Measurements from ENCODE around the gene FBXL13. TPM values are rescaled to one million over a fixed set of nuclear protein-coding genes. Genes with fewer than 3 reads are reported as not detected.
"Not testable (repeated sequence)": the region's sequence is repeated elsewhere in the genome, so short reads cannot be mapped to it uniquely, and the experiment has no call there.

FBXL13 gene
- total RNA-seq, 1 donor from 2014 or later = 4.7 TPM

- Mint-ChIP-seq H3K27me3 (ENCODE audit: low read depth) (no peaks in the 10 kb centered on the region), H3K4me1 (no peaks in the 10 kb centered on the region), H3K9me3 (peaks cover 19% of the 10 kb centered on the region), H3K36me3 (peaks cover 10% of the 10 kb centered on the region), H3K27ac (no peak overlapping the region), H3K4me3 (no peak overlapping the region)
- no peak for DNase-seq (ENCODE audit: low spot score in 2 of 2, unreplicated experiment in 2 of 2)
- TF ChIP-seq CTCF (IDR thresholded peaks at IDR 0.05; ENCODE audit: unreplicated experiment) = no peak
Measured at GRCh38 chr7:102975854-102976253, 98.7 kb downstream of the FBXL13 start.

GRCh38 chr7:102974366-102975236 lies 100.0 kb downstream of the FBXL13 start:
- Mint-ChIP-seq H3K4me3 (no peak overlapping the region), H3K27me3 (ENCODE audit: low read depth) (no peaks in the 10 kb centered on the region), H3K36me3 (peaks cover 4% of the 10 kb centered on the region), H3K9me3 (peaks cover 12% of the 10 kb centered on the region), H3K4me1 (no peaks in the 10 kb centered on the region), H3K27ac (no peak overlapping the region)
- DNase-seq (ENCODE audit: low spot score in 2 of 2, unreplicated experiment in 2 of 2) = no peak
- no peak for TF ChIP-seq CTCF (IDR thresholded peaks at IDR 0.05; ENCODE audit: unreplicated experiment)

- Mint-ChIP-seq H3K4me1 (no peaks in the 10 kb centered on the region), H3K27ac (no peak overlapping the region), H3K36me3 (peaks cover 2% of the 10 kb centered on the region), H3K9me3 (peaks cover 4% of the 10 kb centered on the region), H3K27me3 (ENCODE audit: low read depth) (no peaks in the 10 kb centered on the region), H3K4me3 (no peak overlapping the region)
- TF ChIP-seq CTCF (IDR thresholded peaks at IDR 0.05; ENCODE audit: unreplicated experiment) = no peak
- DNase-seq (ENCODE audit: low spot score in 2 of 2, unreplicated experiment in 2 of 2) = no peak
Measured at GRCh38 chr7:102973096-102973802, 101.3 kb downstream of the FBXL13 start.

- TF ChIP-seq CTCF (IDR thresholded peaks at IDR 0.05; ENCODE audit: unreplicated experiment) = no peak
- Mint-ChIP-seq H3K4me3 (no peak overlapping the region), H3K4me1 (no peaks in the 10 kb centered on the region), H3K9me3 (no peaks in the 10 kb centered on the region), H3K27ac (no peak overlapping the region), H3K27me3 (ENCODE audit: low read depth) (no peaks in the 10 kb centered on the region), H3K36me3 (no peaks in the 10 kb centered on the region)
- DNase-seq (ENCODE audit: low spot score in 2 of 2, unreplicated experiment in 2 of 2) = no peak
Measured at GRCh38 chr7:102967798-102968197, 106.8 kb downstream of the FBXL13 start.

- Mint-ChIP-seq H3K4me1 (no peaks in the 10 kb centered on the region), H3K9me3 (no peaks in the 10 kb centered on the region), H3K4me3 (no peak overlapping the region), H3K36me3 (no peaks in the 10 kb centered on the region), H3K27me3 (ENCODE audit: low read depth) (no peaks in the 10 kb centered on the region), H3K27ac (no peak overlapping the region)
- TF ChIP-seq CTCF (IDR thresholded peaks at IDR 0.05; ENCODE audit: unreplicated experiment) = no peak
- DNase-seq (ENCODE audit: low spot score in 2 of 2, unreplicated experiment in 2 of 2) = no peak
Measured at GRCh38 chr7:102966465-102966864, 108.1 kb downstream of the FBXL13 start.

- H3K27ac Mint-ChIP-seq = not testable (repeated sequence)
Measured at GRCh38 chr7:102961993-102962392, 112.6 kb downstream of the FBXL13 start.

GRCh38 chr7:102958004-102958403 lies 116.6 kb downstream of the FBXL13 start:
- Mint-ChIP-seq H3K9me3 (peaks cover 45% of the 10 kb centered on the region), H3K36me3 (peaks cover 16% of the 10 kb centered on the region)
- not testable (repeated sequence) for H3K27me3 Mint-ChIP-seq (ENCODE audit: low read depth); H3K27ac Mint-ChIP-seq; H3K4me3 Mint-ChIP-seq; H3K4me1 Mint-ChIP-seq; DNase-seq (ENCODE audit: low spot score in 2 of 2, unreplicated experiment in 2 of 2)

More at GRCh38 chr7:102961993-102962392, 112.6 kb downstream of the FBXL13 start:
- not testable (repeated sequence) for H3K4me3 Mint-ChIP-seq; H3K36me3 Mint-ChIP-seq; H3K9me3 Mint-ChIP-seq; H3K27me3 Mint-ChIP-seq (ENCODE audit: low read depth); H3K4me1 Mint-ChIP-seq; DNase-seq (ENCODE audit: low spot score in 2 of 2, unreplicated experiment in 2 of 2)

- H3K36me3 Mint-ChIP-seq = peaks cover 23% of the 10 kb centered on the region
- H3K27me3 Mint-ChIP-seq (ENCODE audit: low read depth); DNase-seq (ENCODE audit: low spot score in 2 of 2, unreplicated experiment in 2 of 2); H3K4me3 Mint-ChIP-seq; H3K4me1 Mint-ChIP-seq; H3K27ac Mint-ChIP-seq: not testable (repeated sequence)
- peaks cover 58% of the 10 kb centered on the region for H3K9me3 Mint-ChIP-seq
Measured at GRCh38 chr7:102954359-102954758, 120.2 kb downstream of the FBXL13 start.
